ENCODE data around the gene OR6S1. TPM values are rescaled to one million over a fixed set of nuclear protein-coding genes. Genes with fewer than 3 reads are reported as not detected.
"Not testable (repeated sequence)": the region's sequence is repeated elsewhere in the genome, so short reads cannot be mapped to it uniquely, and the experiment has no call there.

Gene OR6S1
- total RNA-seq, 1 donor from 2014 or later = not detected

- H3K9me3 ChIP-seq = no peaks in the 10 kb centered on the region
- H3K4me1 ChIP-seq = peaks cover 10% of the 10 kb centered on the region
- DNase-seq (ENCODE audit: extremely low spot score in 2 of 2) = no peak
- H3K27me3 ChIP-seq = no peaks in the 10 kb centered on the region
- H3K4me3 ChIP-seq = no peak overlapping the region
- H3K27ac ChIP-seq = no peak overlapping the region
- no peak for TF ChIP-seq POLR2AphosphoS5 (IDR thresholded peaks at IDR 0.05; ENCODE audit: insufficient read depth in 1 of 2, low read depth in 1 of 2)
- no peak for TF ChIP-seq POLR2A (IDR thresholded peaks at IDR 0.05)
- TF ChIP-seq, protein P1, sequence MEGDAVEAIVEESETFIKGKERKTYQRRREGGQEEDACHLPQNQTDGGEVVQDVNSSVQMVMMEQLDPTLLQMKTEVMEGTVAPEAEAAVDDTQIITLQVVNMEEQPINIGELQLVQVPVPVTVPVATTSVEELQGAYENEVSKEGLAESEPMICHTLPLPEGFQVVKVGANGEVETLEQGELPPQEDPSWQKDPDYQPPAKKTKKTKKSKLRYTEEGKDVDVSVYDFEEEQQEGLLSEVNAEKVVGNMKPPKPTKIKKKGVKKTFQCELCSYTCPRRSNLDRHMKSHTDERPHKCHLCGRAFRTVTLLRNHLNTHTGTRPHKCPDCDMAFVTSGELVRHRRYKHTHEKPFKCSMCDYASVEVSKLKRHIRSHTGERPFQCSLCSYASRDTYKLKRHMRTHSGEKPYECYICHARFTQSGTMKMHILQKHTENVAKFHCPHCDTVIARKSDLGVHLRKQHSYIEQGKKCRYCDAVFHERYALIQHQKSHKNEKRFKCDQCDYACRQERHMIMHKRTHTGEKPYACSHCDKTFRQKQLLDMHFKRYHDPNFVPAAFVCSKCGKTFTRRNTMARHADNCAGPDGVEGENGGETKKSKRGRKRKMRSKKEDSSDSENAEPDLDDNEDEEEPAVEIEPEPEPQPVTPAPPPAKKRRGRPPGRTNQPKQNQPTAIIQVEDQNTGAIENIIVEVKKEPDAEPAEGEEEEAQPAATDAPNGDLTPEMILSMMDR (IDR thresholded peaks at IDR 0.05) = no peak
- H3K36me3 ChIP-seq = no peaks in the 10 kb centered on the region
- intact Hi-C loops (cut with DNase I) = no loop called here
Observed at GRCh38 chr14:20667957-20668356, 26.5 kb upstream of the OR6S1 start.

DNA sequence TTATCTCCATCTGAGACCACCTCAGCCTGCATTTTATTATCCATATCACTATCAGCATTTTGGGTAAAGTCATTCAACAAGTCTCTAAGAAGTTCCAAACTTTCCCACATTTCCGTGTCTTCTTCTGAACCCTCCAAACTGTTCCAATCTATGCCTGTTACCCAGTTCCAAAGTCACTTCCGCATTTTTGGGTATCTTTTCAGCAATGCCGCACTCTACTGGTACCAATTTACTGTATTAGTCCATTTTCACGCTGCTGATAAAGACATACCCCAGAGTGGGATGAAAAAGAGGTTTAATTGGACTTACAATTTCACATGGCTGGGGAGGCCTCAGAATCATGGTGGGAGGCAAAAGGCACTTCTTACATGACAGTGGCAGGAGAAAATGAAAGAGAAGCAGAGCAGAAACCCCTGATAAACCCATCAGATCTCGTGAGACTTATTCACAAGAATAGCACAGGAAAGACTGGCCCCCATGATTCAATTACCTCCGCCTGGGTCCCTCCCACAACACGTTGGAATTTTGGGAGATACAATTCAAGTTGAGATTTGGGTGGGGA is 25.0 kb upstream of the OR6S1 start:
- H3K27ac ChIP-seq; DNase-seq (ENCODE audit: extremely low spot score in 2 of 2); H3K36me3 ChIP-seq; H3K4me3 ChIP-seq; intact Hi-C loops (cut with DNase I); H3K27me3 ChIP-seq; H3K9me3 ChIP-seq: not testable (repeated sequence)
- H3K4me1 ChIP-seq = peaks cover 15% of the 10 kb centered on the region

GRCh38 chr14:20662968-20663732 is 21.7 kb upstream of the OR6S1 start:
- Histone ChIP-seq H3K27me3 (no peaks in the 10 kb centered on the region), H3K9me3 (no peaks in the 10 kb centered on the region), H3K4me1 (peaks cover 15% of the 10 kb centered on the region), H3K36me3 (no peaks in the 10 kb centered on the region), H3K27ac (no peak overlapping the region), H3K4me3 (peak overlapping the region; percentile 17 to 38)
- intact Hi-C loops (cut with DNase I) = no loop called here
- TF ChIP-seq, protein P1 (IDR thresholded peaks at IDR 0.05) = peak in 1 of 3 experiments; percentile 43
- TF ChIP-seq POLR2AphosphoS5 (IDR thresholded peaks at IDR 0.05; ENCODE audit: insufficient read depth in 1 of 2, low read depth in 1 of 2) (no peak), POLR2A (IDR thresholded peaks at IDR 0.05) (no peak)
- DNase-seq (ENCODE audit: extremely low spot score in 2 of 2) = no peak

GRCh38 chr14:20661197-20661596 is 19.7 kb upstream of the OR6S1 start:
- TF ChIP-seq POLR2A (IDR thresholded peaks at IDR 0.05) = no peak
- TF ChIP-seq POLR2AphosphoS5 (IDR thresholded peaks at IDR 0.05; ENCODE audit: insufficient read depth in 1 of 2, low read depth in 1 of 2) = no peak
- TF ChIP-seq, protein P1 (IDR thresholded peaks at IDR 0.05) = no peak
- Histone ChIP-seq H3K27me3 (no peaks in the 10 kb centered on the region), H3K9me3 (no peaks in the 10 kb centered on the region), H3K4me3 (no peak overlapping the region), H3K4me1 (peaks cover 15% of the 10 kb centered on the region), H3K27ac (no peak overlapping the region), H3K36me3 (no peaks in the 10 kb centered on the region)
- DNase-seq (ENCODE audit: extremely low spot score in 2 of 2) = no peak
- intact Hi-C loops (cut with DNase I) = no loop called here

DNA sequence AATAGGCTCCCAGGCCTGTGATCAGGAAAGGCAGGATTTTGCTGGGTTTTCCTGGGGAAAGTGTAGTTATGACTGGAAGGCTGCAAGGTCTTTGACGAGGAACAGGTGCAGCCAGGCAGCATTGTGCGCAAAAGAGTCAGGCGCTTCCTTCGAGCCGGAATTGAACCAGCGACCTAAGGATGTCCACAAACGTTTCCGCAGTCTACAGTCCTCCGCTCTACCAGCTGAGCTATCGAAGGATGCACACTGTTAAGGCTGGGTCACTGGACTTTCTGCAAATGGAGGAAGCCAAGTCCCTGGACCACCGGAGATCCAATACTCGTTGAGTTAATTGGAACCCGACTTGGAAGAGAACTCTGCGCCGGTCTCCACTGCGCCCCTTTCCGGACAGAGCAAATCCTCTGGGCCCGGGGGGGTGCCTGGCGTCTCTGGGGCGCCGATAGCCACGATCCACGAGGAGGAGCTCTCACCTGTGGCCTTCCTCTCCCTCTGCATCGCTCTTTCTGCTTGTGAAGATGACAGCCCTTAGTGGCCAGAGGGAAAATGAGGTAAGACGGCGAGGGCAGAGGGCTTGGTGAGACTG is 18.4 kb upstream of the OR6S1 start:
- H3K27ac ChIP-seq = no peak overlapping the region
- no peaks in the 10 kb centered on the region for H3K27me3 ChIP-seq
- H3K9me3 ChIP-seq = no peaks in the 10 kb centered on the region
- DNase-seq (ENCODE audit: extremely low spot score in 2 of 2) = no peak
- TF ChIP-seq, protein P1 (IDR thresholded peaks at IDR 0.05) = no peak
- TF ChIP-seq POLR2AphosphoS5 (IDR thresholded peaks at IDR 0.05; ENCODE audit: insufficient read depth in 1 of 2, low read depth in 1 of 2) (no peak), POLR2A (IDR thresholded peaks at IDR 0.05) (no peak)
- no peaks in the 10 kb centered on the region for H3K36me3 ChIP-seq
- peaks cover 15% of the 10 kb centered on the region for H3K4me1 ChIP-seq
- intact Hi-C loops (cut with DNase I) = no loop called here
- no peak overlapping the region for H3K4me3 ChIP-seq

Data from vagina (tissue), 2 donors.